Heart left ventricle (tissue), 16 donors: Measurements from ENCODE around the gene CLINT1. TPM values are rescaled to one million over a fixed set of nuclear protein-coding genes. Genes with fewer than 3 reads are reported as not detected.
A peak's percentile ranks its signal among the peaks of the same experiment; 100 is the strongest.

Source experiments
- ATAC-seq, 4 donors: fragments of 200-7000 bp; cut with Tn5 transposase; one replicate each; pipeline ENCODE4 v1.9.1; 2020 to 2022; ENCODE audit warnings: moderate library complexity in 4 of 4, mild to moderate bottlenecking in 3 of 4, moderate number of reproducible peaks in 1 of 4
- DNase-seq, 5 donors: peaks; one replicate each; pipeline ENCODE4 v3.0.0-alpha.2; 2020
- H3K27ac ChIP-seq, 12 donors: fragments of 200-600 bp; sonication (generic) in 4 of 12; one replicate each; pipeline versions ENCODE4 v1.5.0 to v1.8.0; 2016 to 2022; ENCODE audit warnings: mild to moderate bottlenecking in 2 of 12
- H3K27me3 ChIP-seq, 9 donors: fragments of 200-600 bp; sonication (generic) in 2 of 9; one replicate each; pipeline versions ENCODE4 v1.5.1 to v1.8.0; 2016 to 2022; ENCODE audit warnings: mild to moderate bottlenecking in 3 of 9
- H3K36me3 ChIP-seq, 9 donors: fragments of 200-600 bp; sonication (generic) in 2 of 9; one replicate each; pipeline versions ENCODE4 v1.5.0 to v1.8.0; 2018 to 2022; ENCODE audit warnings: mild to moderate bottlenecking in 2 of 9
- H3K4me1 ChIP-seq, 12 donors: fragments of 200-600 bp; sonication (generic) in 4 of 12; one replicate each; pipeline versions ENCODE4 v1.5.0 to v1.8.0; 2016 to 2022; ENCODE audit warnings: mild to moderate bottlenecking in 3 of 12
- H3K4me3 ChIP-seq, 12 donors: fragments of 200-600 bp; sonication (generic) in 4 of 12; one replicate each; pipeline versions ENCODE4 v1.5.0 to v1.8.0; 2017 to 2022; ENCODE audit warnings: mild to moderate bottlenecking in 9 of 12, moderate library complexity in 4 of 12
- H3K9me3 ChIP-seq, 12 donors: fragments of 200-600 bp; sonication (generic) in 4 of 12; one replicate each; pipeline versions ENCODE4 v1.5.0 to v1.8.0; 2016 to 2022; ENCODE audit warnings: mild to moderate bottlenecking in 1 of 12
- POLR2A ChIP-seq, 2 donors: fragments of 450-650 bp; IDR thresholded peaks; one replicate each; pipeline ENCODE4 v1.6.1; 2017; ENCODE audit warnings: antibody characterized with exemption in 2 of 2, mild to moderate bottlenecking in 2 of 2, moderate library complexity in 2 of 2
- WGBS, 4 donors: extraction: QIAGEN DNeasy Blood & Tissue Kit in 2 of 4; methylation state at CpG; one replicate each; pipeline versions ENCODE4 v1.1.5 to v1.1.7; 2013 to 2018; 5-methylcytosine and 5-hydroxymethylcytosine counted together
- intact Hi-C, 10 donors: fragments of 100-400 bp; cut with DNase I; formaldehyde crosslinking; loops; one replicate each; pipeline versions ENCODE4 v1.11.1 to v1.14.2; 2022
- polyA plus RNA-seq, 2 donors: library from polyadenylated mRNA; stranded (reverse); fragments of 200-250 nt; gene quantifications; one replicate each; pipeline ENCODE4 v1.2.3, GENCODE V29; 2013
- total RNA-seq, 9 donors: library from RNA; depleted of rRNA in 2 of 9; stranded (reverse); fragments of >200 nt in 2 of 9; fragmentation: NEBNext Ultra II Directional in 3 of 9; extraction: Animal tissue kit (Norgen Biotek cat#: 25700) in 3 of 9; gene quantifications; one replicate each; pipeline versions ENCODE4 v1.1.0 to v1.2.4, GENCODE V29; 2016 to 2023
- TF ChIP-seq, protein P1 (sequence below), 12 donors: fragments of 200-600 bp; sonication (generic) in 4 of 12; IDR thresholded peaks; one replicate each; pipeline versions ENCODE4 v1.5.0 to v1.8.0; 2018 to 2022; ENCODE audit warnings: antibody characterized with exemption in 12 of 12, mild to moderate bottlenecking in 5 of 12
- donor health status: ischemic (EF 13 %, LVEDD 7.1; RV severe dilation, severe dysfunction).
- donor health status: healthy with polysubstance abuse.
- donor health status: DM: no; HTN: yes; CAD: no.
- donor health status: DM: no; HTN: no; CAD: no.
- donor health status: ischemic (EF 25% LVEDD 6.9; RV normal size, moderate dysfunction).
- donor health status: ischemic (EF 25% LVEDD 5.7; RV mildly dilated, moderate dysfunction).
- donor health status: healthy.
- donor health status: DM: yes; HTN: yes; CAD: no.
- donor health status: ischemic (EF 35%, LVEDD 5.7; RV mildly dilated, moderate dysfunction).
- donor health status: nonischemic (EF 11% LVEDD 7.7; RV severe dilation, severe dysfunction).
- donor health status: DM: yes; HTN: yes; CAD: no.
- donor health status: PGD.
- donor health status: ischemic (EF 29% LVEDD 5.4; RV normal size, mild dysfunction).
- donor health status: nonischemic (EF 23%, LVEDD 6.1; RV moderate dilation, normal function).

Gene CLINT1
- total and polyA plus RNA-seq, 11 donors: 13.0 to 84.8 (median 48.7) TPM

- WGBS, 4 donors: 68 to 79% (median 72%) methylated on average over 5 of the region's 5 CpGs
- TF ChIP-seq, protein P1, sequence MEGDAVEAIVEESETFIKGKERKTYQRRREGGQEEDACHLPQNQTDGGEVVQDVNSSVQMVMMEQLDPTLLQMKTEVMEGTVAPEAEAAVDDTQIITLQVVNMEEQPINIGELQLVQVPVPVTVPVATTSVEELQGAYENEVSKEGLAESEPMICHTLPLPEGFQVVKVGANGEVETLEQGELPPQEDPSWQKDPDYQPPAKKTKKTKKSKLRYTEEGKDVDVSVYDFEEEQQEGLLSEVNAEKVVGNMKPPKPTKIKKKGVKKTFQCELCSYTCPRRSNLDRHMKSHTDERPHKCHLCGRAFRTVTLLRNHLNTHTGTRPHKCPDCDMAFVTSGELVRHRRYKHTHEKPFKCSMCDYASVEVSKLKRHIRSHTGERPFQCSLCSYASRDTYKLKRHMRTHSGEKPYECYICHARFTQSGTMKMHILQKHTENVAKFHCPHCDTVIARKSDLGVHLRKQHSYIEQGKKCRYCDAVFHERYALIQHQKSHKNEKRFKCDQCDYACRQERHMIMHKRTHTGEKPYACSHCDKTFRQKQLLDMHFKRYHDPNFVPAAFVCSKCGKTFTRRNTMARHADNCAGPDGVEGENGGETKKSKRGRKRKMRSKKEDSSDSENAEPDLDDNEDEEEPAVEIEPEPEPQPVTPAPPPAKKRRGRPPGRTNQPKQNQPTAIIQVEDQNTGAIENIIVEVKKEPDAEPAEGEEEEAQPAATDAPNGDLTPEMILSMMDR (IDR thresholded peaks at IDR 0.05): no peak
- no peak for TF ChIP-seq POLR2A (IDR thresholded peaks at IDR 0.05)
- ATAC-seq: no peak
- H3K4me1 ChIP-seq: peaks cover 0 to 41% (median 19%) of the 10 kb centered on the region in 12 donors
- H3K27ac ChIP-seq: peak overlapping the region in 1 of 12 donors; percentile 15
- no peaks in the 10 kb centered on the region for H3K27me3 ChIP-seq
- intact Hi-C loops: loop anchor here in 9 of 10 donors (2.0 to 10.0 kb wide), 13 partner anchors 41 to 1317 kb away; partner anchors contain the start of gene CLINT1 (in 1 of the 9)
- peaks cover 0 to 41% (median 33%) of the 10 kb centered on the region in 9 donors for H3K36me3 ChIP-seq
- H3K9me3 ChIP-seq: no peaks in the 10 kb centered on the region
- no peak for DNase-seq
- H3K4me3 ChIP-seq: no peak overlapping the region
Observed at GRCh38 chr5:157817387-157817702, 41.6 kb downstream of the CLINT1 start.

GRCh38 chr5:157816682-157817386, 42.1 kb downstream of the CLINT1 start:
- H3K36me3 ChIP-seq: peaks cover 0 to 46% (median 38%) of the 10 kb centered on the region in 9 donors
- DNase-seq (no peak), ATAC-seq (no peak)
- intact Hi-C loops: loop anchor here in 9 of 10 donors (1.0 to 10.0 kb wide), 15 partner anchors 42 to 1318 kb away; partner anchors contain the start of gene CLINT1 (in 1 of the 9)
- 41 to 60% (median 44%) methylated on average over 1 of the region's 1 CpG for WGBS, 4 donors
- TF ChIP-seq, protein P1 (IDR thresholded peaks at IDR 0.05): peak; percentile 46 to 82 (median 68)
- no peak for TF ChIP-seq POLR2A (IDR thresholded peaks at IDR 0.05)
- H3K27ac ChIP-seq: peak overlapping the region in 1 of 12 donors; percentile 15
- H3K9me3 ChIP-seq: no peaks in the 10 kb centered on the region
- no peak overlapping the region for H3K4me3 ChIP-seq
- no peaks in the 10 kb centered on the region for H3K27me3 ChIP-seq
- peaks cover 0 to 40% (median 18%) of the 10 kb centered on the region in 12 donors for H3K4me1 ChIP-seq

- H3K27me3 ChIP-seq: no peaks in the 10 kb centered on the region
- intact Hi-C loops: loop anchor here in 5 of 10 donors (2.0 to 10.0 kb wide), 5 partner anchors 39 to 1323 kb away; no protein-coding TSS in a partner anchor
- no peak overlapping the region for H3K4me3 ChIP-seq
- H3K4me1 ChIP-seq: peaks cover 0 to 11% (median 0%) of the 10 kb centered on the region in 12 donors
- H3K36me3 ChIP-seq: peaks cover 0 to 87% (median 71%) of the 10 kb centered on the region in 9 donors
- no peaks in the 10 kb centered on the region for H3K9me3 ChIP-seq
- WGBS, 4 donors: 78 to 85% (median 83%) methylated on average over 2 of the region's 2 CpGs
- TF ChIP-seq, protein P1 (IDR thresholded peaks at IDR 0.05): no peak
- no peak for TF ChIP-seq POLR2A (IDR thresholded peaks at IDR 0.05)
- H3K27ac ChIP-seq: no peak overlapping the region
- ATAC-seq: no peak
- DNase-seq: no peak
Observed at GRCh38 chr5:157812086-157812485, 46.9 kb downstream of the CLINT1 start.

DNA sequence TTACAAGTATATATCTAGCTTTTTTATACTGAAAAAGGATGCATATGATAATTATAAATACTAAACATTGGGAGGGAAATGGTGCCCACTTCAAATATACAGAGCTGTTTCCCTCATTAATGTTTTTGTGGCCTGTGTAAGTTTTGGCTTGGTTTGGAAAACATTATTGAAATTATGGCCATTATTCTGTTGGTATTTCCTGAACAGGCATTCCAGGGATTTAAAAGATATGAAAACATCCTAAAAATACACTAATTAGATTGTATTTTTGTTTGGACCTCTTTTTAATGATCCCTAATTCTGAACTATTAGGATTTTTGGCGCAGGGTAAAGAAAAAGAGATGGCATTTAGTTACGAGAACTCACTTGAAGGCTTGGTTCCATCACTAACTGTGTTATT, 50.9 kb downstream of the CLINT1 start:
- Histone ChIP-seq H3K4me1 (peaks cover 0 to 8% (median 0%) of the 10 kb centered on the region in 12 donors), H3K4me3 (no peak overlapping the region), H3K27ac (no peak overlapping the region), H3K27me3 (no peaks in the 10 kb centered on the region), H3K36me3 (peaks cover 0 to 94% (median 74%) of the 10 kb centered on the region in 9 donors), H3K9me3 (no peaks in the 10 kb centered on the region)
- ATAC-seq: no peak
- DNase-seq: no peak
- intact Hi-C loops: no loop called here
- TF ChIP-seq, protein P1 (IDR thresholded peaks at IDR 0.05): no peak
- no peak for TF ChIP-seq POLR2A (IDR thresholded peaks at IDR 0.05)
- 70 to 87% (median 83%) methylated on average over 2 of the region's 2 CpGs for WGBS, 4 donors
